ENCODE data around the gene FASTKD2.

FASTKD2 gene

DNA sequence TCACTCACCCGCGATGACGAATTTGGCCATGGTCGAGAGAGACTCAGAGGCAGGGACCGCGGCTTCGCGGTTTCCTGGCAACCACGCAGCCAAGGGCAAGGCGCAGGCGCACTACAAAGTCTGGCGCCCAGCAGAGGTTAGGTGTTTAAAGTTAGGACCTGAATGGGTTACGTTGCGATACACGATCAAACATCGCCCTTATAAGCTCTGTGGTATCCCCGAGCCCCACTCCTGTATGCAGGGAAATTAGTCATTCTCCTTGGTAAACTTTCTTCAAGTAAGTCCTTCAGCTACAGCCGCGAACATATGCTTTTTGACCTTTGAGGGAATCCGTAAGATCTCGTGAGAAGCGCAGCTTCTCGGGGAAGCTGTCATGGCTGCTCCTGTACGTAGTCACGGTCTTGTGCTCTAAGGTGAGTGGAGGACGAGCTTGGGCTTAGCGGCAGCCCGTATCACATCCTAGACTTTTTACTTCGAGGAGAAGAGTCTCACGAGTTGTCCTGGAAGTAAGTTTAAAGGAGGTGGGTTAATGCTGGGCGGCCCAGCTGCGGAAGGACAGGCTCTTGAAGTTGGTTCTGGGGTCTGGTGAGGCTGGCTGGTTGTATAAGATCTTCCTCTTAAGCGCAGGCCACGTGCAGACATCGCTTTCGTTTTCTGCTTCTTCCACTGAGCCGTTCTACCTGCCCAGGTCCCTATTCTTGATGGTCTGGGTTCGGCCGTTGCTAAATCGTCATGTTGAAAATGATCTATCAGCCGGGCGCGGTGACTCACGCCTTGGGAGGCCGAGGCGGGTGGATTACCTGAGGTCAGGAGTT is at the start of gene FASTKD2, which contains the start of gene MDH1B (continued):
- peak; percentile 71 for TF ChIP-seq ZXDB (tag by site-specific recombination; IDR thresholded peaks at IDR 0.05)
- 0 out of 2 replicates have a peak, but pooled peaks have one; percentile 43 for TF ChIP-seq ZNF600 (tag by site-specific recombination; IDR thresholded peaks at IDR 0.05)
- TF ChIP-seq ZNF335 (tag by site-specific recombination; conservative IDR thresholded peaks at IDR 0.05) = peak; percentile 95
- 0 out of 2 replicates have a peak, but pooled peaks have one; percentile 60 for TF ChIP-seq ZNF501 (tag by site-specific recombination; IDR thresholded peaks at IDR 0.05)
- no peak for TF ChIP-seq ZNF221 (tag by site-specific recombination; IDR thresholded peaks at IDR 0.05; ENCODE audit: borderline replicate concordance)
- TF ChIP-seq ZNF366 (tag by site-specific recombination; conservative IDR thresholded peaks at IDR 0.05) = no peak
- TF ChIP-seq ZNF664 (tag by site-specific recombination; IDR thresholded peaks at IDR 0.05) = no peak
- TF ChIP-seq ZSCAN30 (tag by site-specific recombination; IDR thresholded peaks at IDR 0.05) = no peak; the same call in 1 of the 2 replicates
- peak; percentile 37; the same call in 1 of the 2 replicates for TF ChIP-seq ZNF629 (tag by site-specific recombination; IDR thresholded peaks at IDR 0.05)
- no peak for TF ChIP-seq ZNF433 (tag by site-specific recombination; IDR thresholded peaks at IDR 0.05; ENCODE audit: low read depth)
- 0 out of 2 replicates have a peak, but pooled peaks have one; percentile 47 for TF ChIP-seq TRIM28 (IDR thresholded peaks at IDR 0.05; ENCODE audit: borderline replicate concordance, low read length)
- TF ChIP-seq GLIS1 (tag by site-specific recombination; IDR thresholded peaks at IDR 0.05) = peak; percentile 50
- TF ChIP-seq ZNF248 (tag by site-specific recombination; IDR thresholded peaks at IDR 0.05) = no peak
- 0 out of 2 replicates have a peak, but pooled peaks have one; percentile 28 for TF ChIP-seq ZBTB8A (tag by site-specific recombination; IDR thresholded peaks at IDR 0.05)
- TF ChIP-seq, protein P1, sequence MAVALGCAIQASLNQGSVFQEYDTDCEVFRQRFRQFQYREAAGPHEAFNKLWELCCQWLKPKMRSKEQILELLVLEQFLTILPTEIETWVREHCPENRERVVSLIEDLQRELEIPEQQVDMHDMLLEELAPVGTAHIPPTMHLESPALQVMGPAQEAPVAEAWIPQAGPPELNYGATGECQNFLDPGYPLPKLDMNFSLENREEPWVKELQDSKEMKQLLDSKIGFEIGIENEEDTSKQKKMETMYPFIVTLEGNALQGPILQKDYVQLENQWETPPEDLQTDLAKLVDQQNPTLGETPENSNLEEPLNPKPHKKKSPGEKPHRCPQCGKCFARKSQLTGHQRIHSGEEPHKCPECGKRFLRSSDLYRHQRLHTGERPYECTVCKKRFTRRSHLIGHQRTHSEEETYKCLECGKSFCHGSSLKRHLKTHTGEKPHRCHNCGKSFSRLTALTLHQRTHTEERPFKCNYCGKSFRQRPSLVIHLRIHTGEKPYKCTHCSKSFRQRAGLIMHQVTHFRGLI (tag by site-specific recombination; IDR thresholded peaks at IDR 0.05) = peak; percentile 60; the same call in 1 of the 2 replicates
- TF ChIP-seq, protein P2, sequence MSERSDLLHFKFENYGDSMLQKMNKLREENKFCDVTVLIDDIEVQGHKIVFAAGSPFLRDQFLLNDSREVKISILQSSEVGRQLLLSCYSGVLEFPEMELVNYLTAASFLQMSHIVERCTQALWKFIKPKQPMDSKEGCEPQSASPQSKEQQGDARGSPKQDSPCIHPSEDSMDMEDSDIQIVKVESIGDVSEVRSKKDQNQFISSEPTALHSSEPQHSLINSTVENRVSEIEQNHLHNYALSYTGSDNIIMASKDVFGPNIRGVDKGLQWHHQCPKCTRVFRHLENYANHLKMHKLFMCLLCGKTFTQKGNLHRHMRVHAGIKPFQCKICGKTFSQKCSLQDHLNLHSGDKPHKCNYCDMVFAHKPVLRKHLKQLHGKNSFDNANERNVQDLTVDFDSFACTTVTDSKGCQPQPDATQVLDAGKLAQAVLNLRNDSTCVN (tag by site-specific recombination; optimal IDR thresholded peaks at IDR 0.05) = no peak
- TF ChIP-seq YY2 (tag by site-specific recombination; IDR thresholded peaks at IDR 0.05) = peak; percentile 92
- TF ChIP-seq SP7 (tag by site-specific recombination; IDR thresholded peaks at IDR 0.05) = peak; percentile 39; the same call in 1 of the 2 replicates
- TF ChIP-seq ZFP69B (tag by site-specific recombination; IDR thresholded peaks at IDR 0.05) = peak; percentile 92; the same call in 1 of the 2 replicates
- TF ChIP-seq GFI1B (tag by site-specific recombination; IDR thresholded peaks at IDR 0.05) = no peak
- no peak for TF ChIP-seq ZNF292 (tag by site-specific recombination; IDR thresholded peaks at IDR 0.05; ENCODE audit: borderline replicate concordance, low read depth)
- TF ChIP-seq, protein P3, sequence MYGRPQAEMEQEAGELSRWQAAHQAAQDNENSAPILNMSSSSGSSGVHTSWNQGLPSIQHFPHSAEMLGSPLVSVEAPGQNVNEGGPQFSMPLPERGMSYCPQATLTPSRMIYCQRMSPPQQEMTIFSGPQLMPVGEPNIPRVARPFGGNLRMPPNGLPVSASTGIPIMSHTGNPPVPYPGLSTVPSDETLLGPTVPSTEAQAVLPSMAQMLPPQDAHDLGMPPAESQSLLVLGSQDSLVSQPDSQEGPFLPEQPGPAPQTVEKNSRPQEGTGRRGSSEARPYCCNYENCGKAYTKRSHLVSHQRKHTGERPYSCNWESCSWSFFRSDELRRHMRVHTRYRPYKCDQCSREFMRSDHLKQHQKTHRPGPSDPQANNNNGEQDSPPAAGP (tag by site-specific recombination; IDR thresholded peaks at IDR 0.05) = peak; percentile 17; the same call in 1 of the 2 replicates

DNA sequence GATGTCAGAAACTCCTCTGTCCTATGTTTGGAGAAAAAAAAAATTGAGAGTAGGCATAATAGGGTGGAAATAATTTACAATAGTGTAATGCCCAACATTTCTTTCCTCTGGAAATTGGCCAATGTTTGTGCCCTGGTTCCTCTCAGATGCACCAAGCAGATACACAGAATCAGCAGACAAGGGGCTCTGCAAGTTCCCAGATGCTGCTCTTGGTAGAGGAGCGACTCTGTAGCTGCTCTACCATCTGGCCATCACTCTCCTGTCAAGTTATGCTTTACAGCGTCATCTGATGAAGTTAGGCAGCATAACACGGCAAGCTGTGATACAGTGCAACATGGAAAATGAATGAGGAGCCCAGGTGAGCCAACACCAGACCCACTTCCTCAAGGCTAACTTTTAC is 48.8 kb upstream of the FASTKD2 start:
- Histone ChIP-seq H3K4me1 (ENCODE audit: control insufficient read depth, insufficient read depth, low read length) (no peaks in the 10 kb centered on the region), H3K9me3 (ENCODE audit: control insufficient read depth, insufficient read depth, low read depth, low read length) (no peaks in the 10 kb centered on the region; the same call in 1 of the 2 replicates), H3K27ac (ENCODE audit: extremely low read depth, low read depth, low read length) (no peak overlapping the region), H3K4me3 (ENCODE audit: low read depth, low read length) (no peak overlapping the region), H3K36me3 (ENCODE audit: control insufficient read depth in 2 of 2, insufficient read depth in 1 of 2, low read length in 2 of 2) (no peaks in the 10 kb centered on the region)
- ChIA-PET CTCF (interaction anchor here (0.7 kb wide), 1 partner anchor 278 kb away, joined by 3 read pairs; no protein-coding TSS in a partner anchor), POLR2A (no interaction called here)
- TF ChIP-seq ZNF10 (tag by site-specific recombination; IDR thresholded peaks at IDR 0.05) (no peak), KLF8 (tag by site-specific recombination; IDR thresholded peaks at IDR 0.05) (no peak), KLF9 (tag by site-specific recombination; IDR thresholded peaks at IDR 0.05; ENCODE audit: low read depth) (no peak), ZBTB7A (tag by site-specific recombination; IDR thresholded peaks at IDR 0.05; ENCODE audit: low read depth) (no peak), ZNF341 (tag by site-specific recombination; IDR thresholded peaks at IDR 0.05; ENCODE audit: low read depth) (no peak), ZNF16 (tag by site-specific recombination; IDR thresholded peaks at IDR 0.05; ENCODE audit: low read depth) (no peak), HOXA7 (CRISPR knock-in tag; IDR thresholded peaks at IDR 0.05; ENCODE audit: borderline replicate concordance) (no peak)
- TF ChIP-seq, protein P4, sequence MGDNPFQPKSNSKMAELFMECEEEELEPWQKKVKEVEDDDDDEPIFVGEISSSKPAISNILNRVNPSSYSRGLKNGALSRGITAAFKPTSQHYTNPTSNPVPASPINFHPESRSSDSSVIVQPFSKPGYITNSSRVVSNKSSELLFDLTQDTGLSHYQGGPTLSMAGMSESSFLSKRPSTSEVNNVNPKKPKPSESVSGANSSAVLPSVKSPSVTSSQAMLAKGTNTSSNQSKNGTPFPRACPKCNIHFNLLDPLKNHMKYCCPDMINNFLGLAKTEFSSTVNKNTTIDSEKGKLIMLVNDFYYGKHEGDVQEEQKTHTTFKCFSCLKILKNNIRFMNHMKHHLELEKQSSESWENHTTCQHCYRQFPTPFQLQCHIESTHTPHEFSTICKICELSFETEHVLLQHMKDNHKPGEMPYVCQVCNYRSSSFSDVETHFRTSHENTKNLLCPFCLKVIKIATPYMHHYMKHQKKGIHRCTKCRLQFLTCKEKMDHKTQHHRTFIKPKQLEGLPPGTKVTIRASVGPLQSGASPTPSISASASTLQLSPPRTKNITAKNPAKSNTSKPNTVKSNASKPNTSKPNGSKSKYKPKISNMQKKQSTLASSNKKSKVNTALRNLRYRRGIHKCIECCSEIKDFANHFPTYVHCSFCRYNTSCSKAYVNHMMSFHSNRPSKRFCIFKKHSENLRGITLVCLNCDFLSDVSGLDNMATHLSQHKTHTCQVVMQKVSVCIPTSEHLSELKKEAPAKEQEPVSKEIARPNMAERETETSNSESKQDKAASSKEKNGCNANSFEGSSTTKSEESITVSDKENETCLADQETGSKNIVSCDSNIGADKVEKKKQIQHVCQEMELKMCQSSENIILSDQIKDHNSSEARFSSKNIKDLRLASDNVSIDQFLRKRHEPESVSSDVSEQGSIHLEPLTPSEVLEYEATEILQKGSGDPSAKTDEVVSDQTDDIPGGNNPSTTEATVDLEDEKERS (tag by site-specific recombination; IDR thresholded peaks at IDR 0.05) = no peak
- TF ChIP-seq, protein P5, sequence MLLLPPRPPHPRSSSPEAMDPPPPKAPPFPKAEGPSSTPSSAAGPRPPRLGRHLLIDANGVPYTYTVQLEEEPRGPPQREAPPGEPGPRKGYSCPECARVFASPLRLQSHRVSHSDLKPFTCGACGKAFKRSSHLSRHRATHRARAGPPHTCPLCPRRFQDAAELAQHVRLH (tag by site-specific recombination; IDR thresholded peaks at IDR 0.05) = no peak
